AG10803 (cell line): ENCODE measurements around the gene IFNLR1.

ENCODE experiments used
- DNase-seq: peaks from one replicate; pipeline ENCODE4 v3.0.0; 2010; ENCODE audit warnings: low read depth
- H3K4me3 ChIP-seq: 2 replicates; pipeline ENCODE4 v1.5.1; 2011; ENCODE audit warnings: mild to moderate bottlenecking, low read length, control low read depth
- CTCF ChIP-seq: conservative IDR thresholded peaks from 2 replicates; pipeline ENCODE4 v1.5.1; 2011; ENCODE audit warnings: mild to moderate bottlenecking, low read length, control low read depth, inconsistent platforms

IFNLR1 gene

GRCh38 chr1:24134376-24134775 lies 52.7 kb downstream of the IFNLR1 start:
- no peak overlapping the region for H3K4me3 ChIP-seq
- DNase-seq, result no peak
- TF ChIP-seq CTCF, result no peak

GRCh38 chr1:24133819-24134218 lies 53.3 kb downstream of the IFNLR1 start:
- no peak for DNase-seq
- TF ChIP-seq CTCF, result no peak
- no peak overlapping the region for H3K4me3 ChIP-seq

GRCh38 chr1:24130385-24130784 lies 56.7 kb downstream of the IFNLR1 start:
- no peak for TF ChIP-seq CTCF
- DNase-seq, result no peak
- no peak overlapping the region for H3K4me3 ChIP-seq

GRCh38 chr1:24127801-24128363 lies 59.2 kb downstream of the IFNLR1 start:
- no peak for TF ChIP-seq CTCF
- H3K4me3 ChIP-seq, result no peak overlapping the region
- DNase-seq, result no peak

- DNase-seq, result no peak
- no peak overlapping the region for H3K4me3 ChIP-seq
- TF ChIP-seq CTCF, result no peak
These were observed 59.8 kb downstream of the IFNLR1 start for GRCh38 chr1:24127134-24127800.

GRCh38 chr1:24126672-24127023 lies 60.4 kb downstream of the IFNLR1 start:
- no peak overlapping the region for H3K4me3 ChIP-seq
- no peak for DNase-seq
- TF ChIP-seq CTCF, result no peak

GRCh38 chr1:24126018-24126671 lies 60.9 kb downstream of the IFNLR1 start:
- no peak overlapping the region for H3K4me3 ChIP-seq
- no peak for TF ChIP-seq CTCF
- DNase-seq, result peak; percentile 15
